GM03348 (cell line): ENCODE data around the gene HOXD12.

Experiments
- DNase-seq: peaks from one replicate; pipeline ENCODE4 v3.0.0; 2012; ENCODE audit warnings: low spot score

HOXD12 gene

GRCh38 chr2:176130957-176131847 lies 31.6 kb downstream of the HOXD12 start:
- no peak for DNase-seq

- DNase-seq = no peak
These were observed 32.2 kb downstream of the HOXD12 start for GRCh38 chr2:176131848-176132158.

DNA sequence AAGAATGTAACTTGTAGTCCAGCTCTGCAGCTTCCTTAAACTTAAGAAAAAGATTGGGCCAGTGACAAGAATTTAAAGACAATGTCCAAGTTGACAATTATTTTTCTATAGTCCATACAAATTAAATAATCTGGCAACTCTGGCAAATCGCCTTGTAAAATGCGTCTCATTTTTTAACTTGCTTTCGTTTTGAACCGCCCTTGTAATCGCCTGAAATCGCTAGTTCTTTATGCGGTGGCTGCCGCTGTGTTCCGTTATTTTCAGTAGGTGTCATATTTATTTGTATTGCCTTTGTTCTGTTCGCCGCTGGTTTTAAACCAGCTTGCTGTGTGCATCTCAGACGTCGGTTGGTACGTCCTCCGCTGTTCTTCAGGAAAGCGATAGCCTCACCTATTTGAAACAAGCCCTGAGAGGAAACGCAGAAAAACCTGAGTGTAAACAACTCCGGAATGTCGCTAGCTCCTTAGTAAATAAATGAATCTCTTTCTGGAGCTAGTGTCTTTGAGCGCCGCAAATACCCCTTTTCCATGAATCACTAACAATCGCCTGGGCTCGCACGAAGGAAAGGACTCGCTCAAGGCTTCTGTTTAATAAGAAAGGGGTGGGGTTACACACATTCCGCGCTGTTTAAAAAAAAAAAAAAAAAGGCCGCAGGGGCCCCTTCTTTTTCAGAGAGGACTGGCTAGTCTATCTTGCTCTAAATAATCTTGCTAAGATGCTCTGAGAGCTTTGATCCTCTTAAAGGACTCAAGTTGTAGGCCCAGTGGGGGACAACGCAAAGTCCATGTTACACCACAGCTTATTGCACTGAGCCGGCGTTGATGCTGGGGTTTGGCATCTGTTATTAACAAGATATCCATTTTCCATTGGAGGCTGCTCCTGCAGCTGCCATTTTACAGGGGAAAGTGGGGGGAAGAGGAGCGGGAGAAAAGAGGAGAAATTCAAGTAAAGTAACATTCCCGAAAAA lies 32.9 kb downstream of the HOXD12 start:
- peak; percentile 53 for DNase-seq

DNA sequence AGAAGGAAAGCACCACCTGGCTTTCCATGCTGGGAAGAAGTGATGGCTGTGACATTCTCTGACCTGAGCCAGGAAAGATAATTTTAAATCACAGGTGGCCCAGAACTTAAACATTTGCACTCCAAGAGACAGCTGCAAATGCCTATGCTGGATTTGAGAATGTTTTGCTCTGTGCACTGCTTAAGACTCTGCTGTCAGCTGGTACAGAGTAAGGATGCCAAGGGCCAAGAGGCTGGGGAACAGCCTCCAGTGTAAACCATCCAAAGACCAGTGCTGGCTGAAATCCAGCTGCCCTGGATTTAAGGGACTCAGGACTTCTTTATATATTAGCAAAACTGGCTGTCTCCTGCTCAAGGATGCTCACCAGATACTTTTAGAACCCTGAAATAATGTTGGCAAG lies 33.8 kb downstream of the HOXD12 start:
- no peak for DNase-seq

- DNase-seq = no peak
These were observed 34.4 kb downstream of the HOXD12 start for GRCh38 chr2:176134035-176134434.

DNA sequence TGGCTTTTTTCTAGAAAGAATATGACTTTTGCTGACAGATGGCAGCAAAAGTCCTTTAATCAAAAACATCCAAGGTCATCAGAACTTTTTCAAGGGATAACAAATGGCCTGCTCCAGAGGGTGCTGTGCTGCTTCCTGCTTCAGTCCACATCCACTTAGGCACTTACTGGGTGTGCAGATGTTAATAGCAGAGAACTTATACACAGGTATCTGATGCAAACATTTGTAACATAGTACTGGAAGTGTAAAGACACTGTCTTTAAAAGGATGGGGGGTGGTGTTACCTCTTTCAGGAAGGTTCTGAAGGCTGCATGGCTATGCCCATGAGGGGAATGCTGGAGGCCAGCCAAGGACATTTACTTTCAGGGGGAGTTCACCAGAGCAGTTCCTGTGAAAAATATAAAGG lies 35.4 kb downstream of the HOXD12 start:
- no peak for DNase-seq

- DNase-seq = peak; percentile 64
These were observed 37.0 kb downstream of the HOXD12 start for GRCh38 chr2:176136374-176137251.

DNA sequence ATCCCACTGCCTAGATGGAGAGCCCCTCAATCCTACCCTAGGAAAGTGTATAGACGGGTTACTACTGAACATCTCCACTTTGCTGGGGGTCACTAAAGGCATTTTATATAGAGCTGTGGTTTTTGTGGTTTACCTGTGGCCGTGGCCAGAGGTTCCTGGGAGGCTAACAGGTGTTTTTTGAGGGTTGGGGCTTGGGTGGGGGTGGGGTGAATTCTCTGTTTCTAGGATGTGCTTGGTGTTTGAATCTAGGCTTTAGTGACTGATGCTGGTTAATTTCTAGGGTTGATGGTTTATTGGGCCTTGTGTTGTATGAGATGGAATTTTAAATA lies 37.6 kb downstream of the HOXD12 start:
- DNase-seq = no peak

DNA sequence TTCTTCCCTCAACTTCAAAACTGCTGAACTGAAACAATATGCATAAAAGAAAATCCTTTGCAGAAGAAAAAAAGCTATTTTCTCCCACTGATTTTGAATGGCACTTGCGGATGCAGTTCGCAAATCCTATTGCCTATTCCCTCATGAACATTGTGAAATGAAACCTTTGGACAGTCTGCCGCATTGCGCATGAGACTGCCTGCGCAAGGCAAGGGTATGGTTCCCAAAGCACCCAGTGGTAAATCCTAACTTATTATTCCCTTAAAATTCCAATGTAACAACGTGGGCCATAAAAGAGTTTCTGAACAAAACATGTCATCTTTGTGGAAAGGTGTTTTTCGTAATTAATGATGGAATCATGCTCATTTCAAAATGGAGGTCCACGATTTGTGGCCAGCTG lies 38.3 kb downstream of the HOXD12 start:
- peak; percentile 44 for DNase-seq

DNA sequence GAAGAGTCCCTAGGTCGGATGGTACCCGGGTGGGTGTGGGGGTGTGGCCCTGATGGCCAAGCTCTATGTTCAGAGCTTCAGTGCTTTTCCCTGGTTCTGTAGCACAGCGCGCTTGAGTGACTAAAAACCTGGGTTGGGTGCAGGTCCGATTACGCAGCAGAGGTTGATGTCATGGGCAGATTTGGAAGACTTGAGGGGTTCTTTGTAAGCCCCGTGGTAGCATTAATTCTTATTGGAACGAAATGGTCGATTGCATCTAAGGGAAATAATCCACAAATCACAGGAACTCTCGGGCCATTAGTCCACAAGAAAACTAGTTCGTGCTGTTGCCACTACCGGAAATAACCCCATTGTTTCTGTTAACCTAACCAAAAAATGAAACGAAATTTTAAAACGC lies 38.9 kb downstream of the HOXD12 start:
- peak; percentile 39 for DNase-seq

- peak; percentile 66 for DNase-seq
These were observed 39.5 kb downstream of the HOXD12 start for GRCh38 chr2:176138923-176139660.

DNA sequence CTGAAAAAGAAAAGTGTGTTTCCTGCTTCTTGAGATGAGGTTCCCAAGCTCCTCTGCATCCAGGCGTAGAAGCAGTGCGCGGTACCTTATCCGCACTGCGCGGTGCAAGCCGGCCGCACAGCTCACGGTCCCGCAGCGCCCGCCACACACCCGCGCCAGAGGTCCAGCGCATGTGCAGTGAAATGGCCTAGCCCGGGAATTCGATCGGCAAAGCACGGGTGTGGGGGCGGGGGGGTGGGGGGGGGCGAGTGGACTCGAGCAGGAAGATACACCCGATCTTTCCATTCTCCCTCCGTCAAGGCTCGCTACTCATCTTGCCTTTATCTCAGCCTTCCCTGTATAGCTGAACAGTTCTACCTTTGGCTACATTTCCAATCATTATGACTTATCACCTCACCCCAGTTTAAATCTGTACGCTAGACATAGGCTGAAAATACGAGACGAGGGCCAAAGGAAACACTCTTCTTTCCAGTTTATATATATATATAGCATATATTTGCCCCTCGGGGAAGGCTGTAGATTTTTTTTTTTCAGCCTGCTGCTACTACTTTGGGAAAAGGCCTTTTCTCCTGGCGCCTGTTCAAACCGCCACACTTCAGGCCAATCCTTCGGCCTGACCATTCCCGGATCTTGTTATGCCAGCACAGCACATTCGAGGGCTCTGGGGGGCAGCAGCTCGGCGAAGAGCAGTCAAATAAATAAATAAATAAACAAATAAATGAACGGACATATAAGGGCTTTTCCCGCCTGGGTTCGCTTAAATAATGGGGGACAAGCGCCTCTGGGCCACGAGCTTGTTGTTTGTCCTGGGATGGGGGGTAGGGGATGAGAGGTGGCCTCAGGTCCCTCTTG lies 40.3 kb downstream of the HOXD12 start:
- DNase-seq = peak; percentile 74

DNA sequence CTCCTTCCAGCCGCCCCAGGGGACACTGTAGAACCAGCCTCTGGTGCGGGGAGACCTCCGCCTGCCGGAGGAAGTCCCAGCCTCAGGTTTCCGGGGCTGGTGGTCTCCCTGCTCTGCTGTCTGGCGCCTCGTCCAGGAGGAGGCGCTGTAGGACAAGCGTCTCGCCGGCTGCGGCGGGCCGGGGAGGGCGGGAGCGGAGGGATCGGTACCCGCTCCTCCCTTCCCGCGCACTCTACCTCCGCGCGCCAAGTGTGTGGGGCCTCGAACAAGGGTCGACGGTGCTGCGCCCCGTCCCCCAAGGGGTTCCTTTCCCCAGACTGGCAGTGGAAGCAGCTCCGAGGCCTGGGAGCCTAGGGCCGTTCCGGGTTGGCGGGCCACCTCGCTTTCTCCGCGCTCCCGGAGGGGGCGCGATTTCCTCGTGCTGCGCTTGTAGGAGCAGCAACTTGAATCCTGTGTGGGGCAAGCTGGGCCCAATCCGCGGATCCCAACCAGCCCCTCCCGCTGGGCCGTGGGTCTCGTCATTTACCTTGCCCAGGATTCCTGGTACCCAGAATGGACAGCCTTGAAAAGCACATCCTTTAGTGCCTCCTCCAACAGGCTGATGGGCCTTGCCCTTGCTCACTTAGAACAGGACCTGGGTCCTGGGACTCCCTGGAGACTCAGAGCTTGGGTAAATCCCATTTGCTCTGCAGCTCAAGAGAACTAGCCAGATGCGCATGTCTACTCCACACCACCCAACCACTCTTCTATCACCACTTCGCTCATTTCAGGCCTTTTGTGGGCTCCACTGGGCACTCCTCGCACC lies 41.1 kb downstream of the HOXD12 start:
- DNase-seq = peak; percentile 95

GRCh38 chr2:176142281-176142680 lies 42.7 kb downstream of the HOXD12 start:
- no peak for DNase-seq

GRCh38 chr2:176145085-176145969 lies 45.7 kb downstream of the HOXD12 start:
- no peak for DNase-seq

DNA sequence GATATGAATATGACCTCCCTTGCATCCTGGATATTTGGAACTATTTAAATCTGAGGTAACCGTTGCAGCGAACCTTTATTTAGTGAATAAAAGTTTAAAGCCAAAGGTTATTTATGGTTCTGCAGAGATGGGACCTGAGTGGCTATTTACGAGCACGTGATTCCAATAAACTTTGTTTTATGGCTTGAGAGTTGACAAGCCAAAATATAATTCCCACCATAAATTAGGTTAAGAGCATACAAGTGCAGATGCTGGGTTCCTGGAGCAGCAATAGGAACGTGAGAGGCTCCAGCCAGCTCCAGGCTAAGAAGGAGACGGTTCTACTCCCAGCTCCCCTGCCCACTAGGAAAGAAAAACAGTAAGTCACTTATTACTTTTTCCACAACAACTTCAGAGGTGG lies 46.5 kb downstream of the HOXD12 start:
- no peak for DNase-seq

DNA sequence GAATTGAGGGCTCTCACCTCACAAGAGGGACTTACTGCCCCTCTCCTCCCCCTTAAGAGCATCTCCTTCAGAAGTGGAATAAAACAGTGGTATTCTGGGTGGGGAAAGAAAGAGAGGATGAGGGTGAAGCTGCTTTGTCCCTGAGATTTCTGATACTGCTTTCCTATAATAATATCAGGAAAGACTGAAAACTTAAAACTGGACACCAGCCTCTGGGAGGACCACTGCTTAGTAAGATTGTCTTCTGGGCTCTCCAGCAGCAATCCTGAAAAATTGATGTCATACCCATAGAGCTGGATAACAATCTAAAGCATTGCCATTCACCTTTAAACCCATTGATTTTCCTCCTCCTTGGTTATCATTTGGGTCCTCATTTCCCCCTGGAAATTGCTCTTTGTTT lies 47.0 kb downstream of the HOXD12 start:
- DNase-seq = no peak

DNA sequence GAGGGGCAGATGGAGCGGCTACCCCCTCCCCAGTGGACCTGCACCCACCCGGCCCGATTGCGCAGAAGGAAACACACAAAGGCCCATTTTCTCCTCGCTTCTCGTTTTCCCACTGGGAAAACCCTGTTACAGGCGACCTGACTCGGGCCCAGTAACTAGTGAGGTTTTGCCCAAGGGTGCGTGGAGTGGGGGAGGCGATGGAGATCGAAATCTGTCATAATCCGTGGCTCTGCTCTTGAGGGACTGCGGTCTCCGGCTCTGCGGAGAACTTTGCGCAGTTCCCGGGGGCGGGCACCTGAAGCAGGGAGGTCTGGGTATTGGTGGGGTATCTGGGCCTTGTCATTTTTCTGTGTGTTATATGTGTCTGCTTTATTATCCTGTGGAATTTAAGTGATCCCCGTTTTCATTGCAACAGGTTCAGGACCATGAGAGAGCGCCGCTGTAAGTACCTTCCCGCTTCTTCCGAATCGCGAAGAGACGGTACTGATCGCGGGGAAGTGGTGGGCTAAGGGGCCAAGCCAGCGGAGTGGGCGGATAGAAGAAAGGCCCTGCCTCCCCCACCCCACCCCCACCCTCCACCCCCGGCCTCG lies 47.7 kb downstream of the HOXD12 start:
- DNase-seq = no peak
